GM19193 (cell line): ENCODE results near the gene NPHP4.

Source experiments
- POLR2A ChIP-seq: IDR thresholded peaks from 4 replicates; pipeline ENCODE4 v1.6.1; 2011; ENCODE audit not compliant: insufficient read depth, insufficient read length; ENCODE audit errors: extremely low read depth

NPHP4 gene

DNA sequence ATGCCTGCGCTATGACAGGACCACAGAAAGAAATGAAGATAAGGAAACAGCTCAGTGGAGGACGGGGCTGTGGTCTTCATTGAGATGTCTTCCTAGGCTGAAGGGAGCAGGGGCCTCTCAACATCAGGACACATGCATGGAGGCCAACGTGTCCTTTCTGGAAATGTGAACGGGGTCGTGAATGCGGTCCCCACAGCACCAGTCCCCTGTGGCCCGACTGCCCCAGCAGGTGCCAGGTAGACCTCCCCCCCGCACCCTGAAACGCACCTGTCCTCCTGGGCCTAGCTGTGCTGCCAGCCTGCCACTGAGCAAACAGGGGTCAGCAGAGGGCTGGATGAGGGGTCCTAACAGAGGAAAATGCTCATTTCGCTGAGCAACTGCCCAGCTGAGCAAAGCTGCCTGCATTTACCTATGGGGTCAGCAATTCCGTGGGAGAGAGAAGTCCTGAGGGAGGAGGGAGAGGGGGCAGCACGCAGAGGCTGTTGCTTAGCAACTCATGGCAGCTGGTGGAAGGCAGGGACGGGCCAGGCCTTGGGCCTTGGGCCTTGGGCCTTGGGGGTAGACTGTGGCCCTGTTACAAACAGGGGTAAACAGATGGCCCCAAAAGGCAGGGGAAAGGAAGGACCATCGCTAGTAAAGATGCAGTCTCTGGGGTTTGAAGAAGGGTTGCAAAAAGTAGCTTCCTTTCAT, 77.4 kb downstream of the NPHP4 start:
- TF ChIP-seq POLR2A, result no peak

DNA sequence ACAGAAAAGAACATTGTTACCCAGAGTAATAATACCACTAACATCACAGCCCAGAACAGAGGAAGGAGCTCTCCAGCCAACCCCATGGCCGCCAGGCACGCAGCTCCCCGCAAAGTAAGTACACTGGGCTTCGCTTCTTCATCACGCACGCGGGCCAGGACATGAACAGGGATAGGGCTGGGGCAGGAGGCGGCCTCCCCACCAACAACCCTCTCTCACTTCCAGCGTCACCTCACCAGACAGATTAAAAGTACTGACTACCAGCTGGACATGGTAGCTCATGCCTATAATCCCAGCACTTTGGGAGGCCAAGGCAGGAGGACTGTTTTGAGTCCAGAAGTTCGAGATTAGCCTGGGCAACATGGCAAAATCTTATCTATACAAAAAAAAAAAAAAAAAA, 78.3 kb downstream of the NPHP4 start:
- TF ChIP-seq POLR2A, result no peak

- no peak for TF ChIP-seq POLR2A
Measured at GRCh38 chr1:5913078-5913845, 79.0 kb downstream of the NPHP4 start.

DNA sequence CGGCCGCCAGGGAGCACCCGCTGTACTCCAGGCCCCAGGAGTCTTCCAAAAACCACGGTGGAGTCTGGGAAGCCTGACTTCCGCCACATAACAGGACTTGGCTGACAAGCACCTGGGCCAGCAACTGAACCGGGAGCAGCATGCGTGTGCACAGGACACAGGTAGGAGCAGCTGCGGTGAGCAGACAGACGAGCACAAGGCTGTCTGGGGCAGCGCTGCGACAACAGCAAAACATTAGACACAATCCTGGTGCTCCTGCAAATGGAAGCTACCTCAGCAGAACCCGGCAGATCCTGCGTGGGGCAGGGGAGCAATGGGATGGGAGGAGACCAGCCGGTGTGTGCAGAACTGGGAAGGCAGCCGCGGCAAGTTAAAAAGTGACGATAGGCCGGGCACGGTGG, 80.4 kb downstream of the NPHP4 start:
- no peak for TF ChIP-seq POLR2A

- TF ChIP-seq POLR2A, result no peak
Measured at GRCh38 chr1:5911157-5911556, 81.1 kb downstream of the NPHP4 start.

DNA sequence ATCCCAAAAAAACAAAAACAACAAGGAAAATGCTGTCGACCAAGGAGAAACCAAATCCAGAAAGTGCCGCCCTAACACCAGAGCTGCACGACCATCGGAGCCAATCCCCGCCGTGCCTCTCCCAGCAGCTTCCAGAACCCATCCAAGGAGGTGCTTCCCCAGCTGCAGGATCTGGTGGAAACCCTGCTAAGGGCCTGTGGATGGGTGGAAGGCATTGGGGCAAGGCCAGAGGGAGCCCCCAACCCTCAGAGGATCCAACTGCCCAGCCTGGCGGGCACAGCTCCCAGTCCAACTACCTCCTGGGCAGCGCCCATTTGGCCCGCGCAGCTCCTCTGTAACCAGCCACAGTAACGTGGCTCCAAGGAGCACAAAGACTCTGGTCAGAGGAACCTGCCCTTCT, 81.6 kb downstream of the NPHP4 start:
- TF ChIP-seq POLR2A, result no peak

DNA sequence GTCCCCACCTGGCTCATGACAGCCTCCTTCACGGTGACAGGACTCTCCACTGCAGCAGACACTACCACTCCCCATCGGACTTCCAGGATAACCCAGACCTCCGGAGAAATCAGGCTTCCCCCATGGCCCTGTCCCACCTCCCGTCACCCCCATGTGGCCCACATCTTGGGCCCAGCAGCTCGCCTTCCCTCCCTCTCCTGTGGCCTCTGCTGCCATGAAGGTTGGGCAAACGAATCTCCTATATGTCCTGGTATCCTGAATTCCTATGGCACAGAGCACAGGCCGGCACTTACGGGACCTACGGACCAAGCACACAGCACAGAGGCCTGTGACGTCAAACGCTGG, 82.0 kb downstream of the NPHP4 start:
- TF ChIP-seq POLR2A, result no peak

- TF ChIP-seq POLR2A, result no peak
Measured at GRCh38 chr1:5909576-5910275, 82.5 kb downstream of the NPHP4 start.

DNA sequence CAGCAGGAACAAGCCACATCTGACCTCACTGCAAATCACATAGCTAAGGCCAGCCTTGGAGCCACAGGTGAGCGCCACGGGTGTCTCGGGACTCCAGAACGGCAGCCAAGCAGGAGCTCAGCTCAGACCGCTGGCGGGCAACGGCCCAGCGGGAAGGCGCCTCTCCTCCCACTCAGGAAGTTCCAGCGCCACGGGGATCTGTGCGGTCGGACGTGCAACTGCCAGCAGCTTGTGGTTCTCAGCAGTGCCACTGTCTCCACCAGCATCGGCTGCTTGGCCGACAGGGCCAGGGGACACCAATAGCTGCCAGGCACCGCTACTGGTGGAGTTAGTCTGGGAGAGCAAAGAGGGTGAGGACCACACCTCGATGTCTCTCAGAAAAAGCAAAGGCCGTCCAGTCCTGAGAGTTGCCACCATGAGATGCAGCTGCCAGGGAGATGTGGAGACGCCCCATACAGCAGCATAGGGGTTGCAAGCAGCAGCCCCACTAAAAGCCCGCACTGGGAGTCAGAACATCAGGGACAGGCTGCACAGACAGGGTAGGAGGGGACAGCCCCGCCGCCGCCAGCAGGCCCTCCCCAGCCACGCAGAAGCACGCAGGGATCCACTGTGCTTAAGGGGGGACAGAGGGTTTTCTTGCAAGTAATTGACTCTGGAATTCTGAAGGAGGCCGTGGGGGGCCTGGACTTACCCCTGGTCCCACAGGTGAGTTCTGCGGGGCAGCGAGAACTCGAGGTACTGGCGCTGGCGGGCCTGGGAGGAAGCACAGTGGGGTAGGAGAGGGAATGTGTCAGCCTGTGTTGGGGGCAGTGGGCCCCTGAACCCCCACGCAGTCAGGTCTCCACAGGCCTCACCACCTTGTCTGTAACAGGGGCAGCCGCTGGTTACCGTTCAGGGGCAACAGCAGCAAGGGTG, 83.5 kb downstream of the NPHP4 start:
- no peak for TF ChIP-seq POLR2A

GRCh38 chr1:5907966-5908365, 84.3 kb downstream of the NPHP4 start:
- TF ChIP-seq POLR2A, result no peak

DNA sequence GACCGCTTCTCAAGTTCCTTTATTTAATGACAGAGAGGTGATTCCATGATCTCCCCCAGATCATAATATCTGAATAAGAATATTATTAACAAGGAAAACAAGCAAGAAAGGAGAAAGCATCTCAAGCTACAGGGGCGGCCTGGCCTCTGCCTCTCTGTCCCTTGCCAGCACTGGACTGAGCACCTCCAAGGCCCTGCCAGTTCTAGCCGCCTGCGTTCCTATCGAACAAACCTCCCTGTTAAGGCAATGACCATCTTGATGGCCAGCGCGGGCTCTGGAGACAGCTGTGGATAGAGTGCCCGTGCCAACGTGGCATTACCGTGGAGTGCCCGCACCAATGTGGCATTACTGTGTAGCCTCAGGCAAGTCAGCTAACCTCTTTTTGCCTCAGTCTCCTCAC, 84.8 kb downstream of the NPHP4 start:
- TF ChIP-seq POLR2A, result no peak

- TF ChIP-seq POLR2A, result no peak
Measured at GRCh38 chr1:5906966-5907365, 85.3 kb downstream of the NPHP4 start.

DNA sequence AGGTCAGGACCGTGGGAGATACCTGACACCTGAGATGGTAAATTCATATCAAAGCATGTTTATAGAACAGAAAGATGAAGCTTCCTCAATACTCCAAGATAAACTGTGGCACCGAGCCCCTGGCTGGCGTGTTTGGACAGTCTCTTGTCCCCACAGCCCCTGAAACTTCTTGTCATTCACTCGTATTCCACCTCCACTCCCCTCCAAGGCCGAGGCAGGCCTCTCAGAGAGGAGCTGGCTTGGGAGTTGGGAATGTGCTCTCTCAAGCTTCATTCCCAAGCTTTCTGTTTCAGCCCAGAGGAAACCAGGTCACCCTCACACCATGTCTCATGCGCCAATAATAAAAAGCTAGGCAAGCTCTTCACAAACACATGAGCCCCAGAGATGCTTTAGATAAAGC, 86.1 kb downstream of the NPHP4 start:
- TF ChIP-seq POLR2A, result no peak

- no peak for TF ChIP-seq POLR2A
Measured at GRCh38 chr1:5905436-5905835, 86.8 kb downstream of the NPHP4 start.

GRCh38 chr1:5904551-5904950, 87.7 kb downstream of the NPHP4 start:
- no peak for TF ChIP-seq POLR2A

- TF ChIP-seq POLR2A, result no peak
Measured at GRCh38 chr1:5903680-5904079, 88.5 kb downstream of the NPHP4 start.

DNA sequence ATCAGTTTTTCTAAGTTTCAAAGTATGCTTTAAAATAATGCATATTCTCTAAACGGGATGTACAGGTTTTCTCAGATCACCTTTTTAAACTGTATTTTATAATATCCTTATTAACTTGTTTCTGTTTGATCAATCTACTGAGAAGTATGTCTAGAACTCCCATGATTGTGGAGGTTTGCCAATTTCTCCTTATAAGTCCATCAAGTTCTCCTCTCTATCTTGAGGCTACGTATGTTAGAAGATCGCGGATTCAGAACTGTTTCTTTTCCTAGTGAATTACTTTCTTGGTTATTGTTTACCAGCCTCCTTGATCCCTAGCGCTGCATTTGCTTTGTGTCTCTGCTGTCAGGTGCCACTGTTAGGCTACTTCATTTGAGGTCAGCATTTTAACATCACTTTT, 89.2 kb downstream of the NPHP4 start:
- TF ChIP-seq POLR2A, result no peak
